ENCODE results near the gene OR10G6. TPM values are rescaled to one million over a fixed set of nuclear protein-coding genes. Genes with fewer than 3 reads are reported as not detected.

Gene OR10G6
- total RNA-seq, 4 donors from 2014 or later = not detected

- Histone ChIP-seq H3K4me3 (no peak overlapping the region), H3K9me3 (no peaks in the 10 kb centered on the region), H3K36me3 (no peaks in the 10 kb centered on the region), H3K27me3 (no peaks in the 10 kb centered on the region), H3K4me1 (no peaks in the 10 kb centered on the region), H3K27ac (replicated peaks in 1 of 4) (no peak overlapping the region)
- DNase-seq (ENCODE audit: extremely low spot score) = no peak
- no peak for TF ChIP-seq POLR2AphosphoS5 (IDR thresholded peaks at IDR 0.05)
- intact Hi-C loops (cut with DNase I) = no loop called here
- WGBS = 88% methylated on average over 18 of the region's 18 CpGs
These were observed 18.0 kb downstream of the OR10G6 start for GRCh38 chr11:123976770-123977560.

- WGBS = 77% methylated on average over 1 of the region's 1 CpG
- Histone ChIP-seq H3K4me3 (no peak overlapping the region), H3K27ac (replicated peaks in 1 of 4) (no peak overlapping the region), H3K36me3 (no peaks in the 10 kb centered on the region), H3K9me3 (peaks cover 0 to 9% (median 4%) of the 10 kb centered on the region in 4 donors), H3K27me3 (no peaks in the 10 kb centered on the region), H3K4me1 (no peaks in the 10 kb centered on the region)
- DNase-seq (ENCODE audit: extremely low spot score) = no peak
- intact Hi-C loops (cut with DNase I) = no loop called here
- no peak for TF ChIP-seq POLR2AphosphoS5 (IDR thresholded peaks at IDR 0.05)
- no peak for TF ChIP-seq POLR2A (IDR thresholded peaks at IDR 0.05; ENCODE audit: low read depth)
- no peak for TF ChIP-seq CTCF (IDR thresholded peaks at IDR 0.05)
- no peak for TF ChIP-seq EP300 (IDR thresholded peaks at IDR 0.05)
These were observed 21.1 kb downstream of the OR10G6 start for GRCh38 chr11:123973816-123974215.

GRCh38 chr11:123956752-123957151 lies 38.2 kb downstream of the OR10G6 start:
- no peaks in the 10 kb centered on the region for H3K36me3 ChIP-seq
- no peaks in the 10 kb centered on the region for H3K27me3 ChIP-seq
- peaks cover 0 to 6% (median 2%) of the 10 kb centered on the region in 4 donors for H3K9me3 ChIP-seq
- no peak for DNase-seq (ENCODE audit: extremely low spot score)
- intact Hi-C loops (cut with DNase I) = no loop called here
- no peak for TF ChIP-seq POLR2A (IDR thresholded peaks at IDR 0.05; ENCODE audit: low read depth)
- no peak for TF ChIP-seq EP300 (IDR thresholded peaks at IDR 0.05)
- no peak for TF ChIP-seq POLR2AphosphoS5 (IDR thresholded peaks at IDR 0.05)
- TF ChIP-seq CTCF (IDR thresholded peaks at IDR 0.05) = no peak
- no peaks in the 10 kb centered on the region for H3K4me1 ChIP-seq
- no peak overlapping the region for H3K4me3 ChIP-seq
- H3K27ac ChIP-seq (replicated peaks in 1 of 4) = no peak overlapping the region

GRCh38 chr11:123945132-123945531 lies 49.8 kb downstream of the OR10G6 start:
- no peak for DNase-seq (ENCODE audit: extremely low spot score)
- Histone ChIP-seq H3K36me3 (no peaks in the 10 kb centered on the region), H3K4me1 (no peaks in the 10 kb centered on the region), H3K27ac (replicated peaks in 1 of 4) (no peak overlapping the region), H3K4me3 (no peak overlapping the region), H3K9me3 (no peaks in the 10 kb centered on the region), H3K27me3 (no peaks in the 10 kb centered on the region)
- intact Hi-C loops (cut with DNase I) = no loop called here
- 48% methylated on average over 1 of the region's 1 CpG for WGBS
- TF ChIP-seq POLR2A (IDR thresholded peaks at IDR 0.05; ENCODE audit: low read depth) (no peak), CTCF (IDR thresholded peaks at IDR 0.05) (no peak), POLR2AphosphoS5 (IDR thresholded peaks at IDR 0.05) (no peak), EP300 (IDR thresholded peaks at IDR 0.05) (no peak)

Other genes with a start within 250 kb of the OR10G6 start
- not detected for gene OR6X1, start 240.6 kb downstream of the OR10G6 start, total RNA-seq
- not detected for gene OR6M1, start 188.8 kb downstream of the OR10G6 start, total RNA-seq
- gene TMEM225, start 109.5 kb downstream of the OR10G6 start, total RNA-seq = not detected
- not detected for gene OR8D4, start 93.0 kb downstream of the OR10G6 start, total RNA-seq
- gene OR4D5, start 55.5 kb downstream of the OR10G6 start, total RNA-seq = not detected
- not detected for gene OR6T1, start 51.3 kb downstream of the OR10G6 start, total RNA-seq
- gene OR10S1, start 17.4 kb downstream of the OR10G6 start, total RNA-seq = not detected
- not detected for gene OR10G4, start 17.8 kb upstream of the OR10G6 start, total RNA-seq
- gene OR10G9, start 27.9 kb upstream of the OR10G6 start, total RNA-seq = not detected
- not detected for gene OR10G8, start 31.6 kb upstream of the OR10G6 start, total RNA-seq
- gene OR10G7, start 46.2 kb upstream of the OR10G6 start, total RNA-seq = not detected
- 10 to 100 TPM; 13.3 to 22.2 (median 15.0) TPM for gene VWA5A, start 120.3 kb upstream of the OR10G6 start, total RNA-seq
- gene OR10D3, start 188.2 kb upstream of the OR10G6 start, total RNA-seq = not detected
- gene OR8G1, start 245.9 kb upstream of the OR10G6 start, total RNA-seq = not detected

Data from esophagus muscularis mucosa (tissue), 4 donors.